Hepatocyte (in vitro differentiated cells): ENCODE results near the gene WDR90. TPM values are rescaled to one million over a fixed set of nuclear protein-coding genes. Genes with fewer than 3 reads are reported as not detected.
A peak's percentile ranks its signal among the peaks of the same experiment; 100 is the strongest.

Experiments used
- DNase-seq: peaks from one replicate; pipeline ENCODE4 v3.0.0-alpha.2; 2016; ENCODE audit warnings: low spot score
- H2AFZ ChIP-seq: fragments of 200-600 bp; sonication (generic); 2 replicates; pipeline ENCODE4 v1.6.0; 2016; ENCODE audit warnings: antibody characterized with exemption, mild to moderate bottlenecking
- H3K27ac ChIP-seq: fragments of 200-600 bp; sonication (generic); 2 replicates; pipeline ENCODE4 v1.5.1; 2016; ENCODE audit warnings: mild to moderate bottlenecking
- H3K27me3 ChIP-seq: fragments of 200-600 bp; sonication (generic); 2 replicates; pipeline ENCODE4 v1.6.1; 2016
- H3K36me3 ChIP-seq: fragments of 200-600 bp; sonication (generic); replicated peaks from 2 replicates; pipeline ENCODE4 v1.5.1; 2016; ENCODE audit warnings: low read depth; ENCODE audit not compliant: insufficient read depth
- H3K4me1 ChIP-seq: fragments of 200-600 bp; sonication (generic); 2 replicates; pipeline ENCODE4 v1.5.1; 2016; ENCODE audit warnings: mild to moderate bottlenecking, moderate library complexity; ENCODE audit not compliant: insufficient read depth
- H3K4me2 ChIP-seq: fragments of 200-600 bp; sonication (generic); 2 replicates; pipeline ENCODE4 v1.6.0; 2016
- H3K4me3 ChIP-seq: fragments of 200-600 bp; sonication (generic); 2 replicates; pipeline ENCODE4 v1.5.1; 2016; ENCODE audit warnings: mild to moderate bottlenecking
- H3K79me2 ChIP-seq: fragments of 200-600 bp; sonication (generic); 2 replicates; pipeline ENCODE4 v1.6.0; 2017; ENCODE audit warnings: mild to moderate bottlenecking
- H3K9me2 ChIP-seq: fragments of 200-600 bp; sonication (generic); replicated peaks from 2 replicates; pipeline ENCODE4 v1.6.0; 2017; ENCODE audit warnings: mild to moderate bottlenecking; ENCODE audit not compliant: insufficient read depth
- H3K9me3 ChIP-seq: fragments of 200-600 bp; sonication (generic); 2 replicates; pipeline ENCODE4 v1.5.1; 2016; ENCODE audit warnings: low read depth, mild to moderate bottlenecking
- H4K20me1 ChIP-seq: fragments of 200-600 bp; sonication (generic); 2 replicates; pipeline ENCODE4 v1.6.0; 2016; ENCODE audit warnings: mild to moderate bottlenecking; ENCODE audit not compliant: insufficient read depth, poor library complexity, severe bottlenecking
- CTCF ChIP-seq: fragments of 200-600 bp; sonication (generic); IDR thresholded peaks from 2 replicates; pipeline ENCODE4 v1.5.1; 2016; ENCODE audit warnings: antibody characterized with exemption, mild to moderate bottlenecking; ENCODE audit not compliant: poor library complexity
- EZH2 ChIP-seq: fragments of 200-600 bp; sonication (generic); IDR thresholded peaks from 2 replicates; pipeline ENCODE4 v1.6.1; 2016; ENCODE audit warnings: antibody characterized with exemption, mild to moderate bottlenecking, borderline replicate concordance
- EZH2phosphoT487 ChIP-seq: fragments of 200-600 bp; sonication (generic); IDR thresholded peaks from one replicate; pipeline ENCODE4 v1.6.1; 2018; ENCODE audit warnings: antibody characterized with exemption, mild to moderate bottlenecking, low read depth, moderate library complexity; ENCODE audit not compliant: unreplicated experiment, severe bottlenecking
- WGBS: methylation state at CpG from one replicate; pipeline ENCODE4 v1.1.6; 2016; ENCODE audit warnings: low lambda C conversion rate; ENCODE audit errors: missing lambda C conversion rate; 5-methylcytosine and 5-hydroxymethylcytosine counted together
- polyA plus RNA-seq: library from polyadenylated mRNA; unstranded; fragments of >200 nt; fragmentation: Nextera tagmentation; extraction: Ambion mirVana; gene quantifications from 2 replicates; pipeline ENCODE4 v1.2.1, GENCODE V29; 2016
- total RNA-seq: library from RNA; depleted of rRNA; stranded (reverse); fragments of >200 nt; gene quantifications from 2 replicates; pipeline ENCODE4 v1.2.3, GENCODE V29; 2014

Gene WDR90
- total and polyA plus RNA-seq, 2 experiments from 2014 or later = 14.4 to 25.1 TPM

GRCh38 chr16:680967-681745 lies 32.0 kb downstream of the WDR90 start:
- 63% methylated on average over 44 of the region's 44 CpGs for WGBS
- peaks cover 33% of the 10 kb centered on the region for H3K4me1 ChIP-seq
- H3K36me3 ChIP-seq = no peaks in the 10 kb centered on the region
- H3K9me3 ChIP-seq = no peaks in the 10 kb centered on the region
- DNase-seq = peak; percentile 66
- H3K79me2 ChIP-seq = peaks cover 32% of the 10 kb centered on the region
- no peaks in the 10 kb centered on the region for H3K27me3 ChIP-seq
- H2AFZ ChIP-seq = no peak overlapping the region
- peak overlapping the region; percentile 99 for H3K4me2 ChIP-seq
- peak overlapping the region; percentile 97 for H3K27ac ChIP-seq
- TF ChIP-seq CTCF (peak; percentile 14), EZH2phosphoT487 (no peak)
- peaks cover 27% of the 10 kb centered on the region for H4K20me1 ChIP-seq
- H3K4me3 ChIP-seq = peak overlapping the region; percentile 100
- no peaks in the 10 kb centered on the region for H3K9me2 ChIP-seq

DNA sequence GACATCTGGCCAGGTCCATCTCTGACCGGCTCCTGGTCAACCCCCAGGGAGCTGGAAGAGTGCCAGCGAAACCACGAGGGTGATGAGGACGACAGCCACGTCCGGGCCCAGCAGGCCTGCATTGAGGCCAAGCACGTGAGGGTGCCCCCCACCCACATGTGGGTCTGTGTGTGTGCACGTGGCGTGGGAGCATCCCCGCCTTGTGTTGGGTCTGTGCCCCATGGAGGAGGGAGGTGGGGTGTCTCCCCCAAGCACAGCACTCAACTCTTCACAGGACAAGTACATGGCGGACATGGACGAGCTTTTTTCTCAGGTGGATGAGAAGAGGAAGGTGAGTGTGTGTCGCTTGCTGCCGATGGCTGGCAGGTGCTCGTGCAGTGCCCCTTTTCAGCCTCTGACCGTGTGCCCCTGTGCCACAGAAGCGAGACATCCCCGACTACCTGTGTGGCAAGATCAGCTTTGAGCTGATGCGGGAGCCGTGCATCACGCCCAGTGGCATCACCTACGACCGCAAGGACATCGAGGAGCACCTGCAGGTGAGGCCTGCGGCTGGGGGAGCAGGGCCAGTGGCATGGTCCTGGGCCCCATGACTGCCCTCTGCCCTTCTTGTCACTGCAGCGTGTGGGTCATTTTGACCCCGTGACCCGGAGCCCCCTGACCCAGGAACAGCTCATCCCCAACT lies 32.7 kb downstream of the WDR90 start:
- Histone ChIP-seq H3K27me3 (no peaks in the 10 kb centered on the region), H3K4me2 (peak overlapping the region; percentile 99), H3K9me2 (no peaks in the 10 kb centered on the region), H3K9me3 (no peaks in the 10 kb centered on the region), H3K36me3 (no peaks in the 10 kb centered on the region), H3K27ac (no peak overlapping the region), H3K4me1 (peaks cover 32% of the 10 kb centered on the region), H3K4me3 (no peak overlapping the region), H4K20me1 (peaks cover 27% of the 10 kb centered on the region), H2AFZ (no peak overlapping the region), H3K79me2 (peaks cover 32% of the 10 kb centered on the region)
- 93% methylated on average over 28 of the region's 28 CpGs for WGBS
- no peak for TF ChIP-seq EZH2
- no peak for TF ChIP-seq CTCF
- TF ChIP-seq EZH2phosphoT487 = no peak
- DNase-seq = no peak

DNA sequence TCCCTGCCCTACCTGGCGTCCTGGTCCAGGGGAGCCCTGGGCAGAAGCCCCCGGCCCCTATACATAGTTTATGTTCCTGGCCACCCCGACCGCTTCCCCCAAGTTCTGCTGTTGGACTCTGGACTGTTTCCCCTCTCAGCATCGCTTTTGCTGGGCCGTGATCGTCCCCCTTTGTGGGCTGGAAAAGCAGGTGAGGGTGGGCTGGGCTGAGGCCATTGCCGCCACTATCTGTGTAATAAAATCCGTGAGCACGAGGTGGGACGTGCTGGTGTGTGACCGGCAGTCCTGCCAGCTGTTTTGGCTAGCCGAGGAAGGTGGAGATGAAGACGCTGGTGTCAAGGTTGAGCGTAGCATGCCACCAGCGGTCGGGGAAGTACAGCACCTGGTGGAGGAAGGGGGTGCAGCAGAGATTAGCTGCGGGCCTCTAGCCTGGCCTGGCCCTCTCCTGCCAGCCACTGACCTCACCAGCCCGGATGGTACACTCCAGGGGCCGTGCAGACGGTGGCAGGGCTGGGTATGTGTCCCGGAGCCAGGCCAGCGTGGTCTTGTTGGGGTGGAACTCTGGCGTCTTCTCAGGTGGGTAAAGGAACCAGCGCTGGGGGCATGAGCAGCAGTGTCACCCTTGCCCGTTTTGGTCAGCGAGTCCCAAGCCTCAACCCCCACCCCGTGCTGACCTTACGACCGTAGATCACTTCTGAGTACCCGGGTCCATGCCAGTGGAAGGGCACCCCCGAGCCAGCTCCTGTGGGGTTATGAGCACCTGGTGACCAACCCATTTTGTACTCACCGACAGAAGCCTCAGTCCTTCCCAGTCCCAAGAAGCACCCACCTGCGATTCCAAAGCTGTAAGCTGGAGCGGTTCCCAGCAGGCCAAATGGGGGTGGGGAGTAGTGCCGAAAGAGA lies 33.6 kb downstream of the WDR90 start:
- Histone ChIP-seq H3K9me2 (no peaks in the 10 kb centered on the region), H3K4me3 (no peak overlapping the region), H4K20me1 (peaks cover 27% of the 10 kb centered on the region), H3K36me3 (no peaks in the 10 kb centered on the region), H3K27me3 (no peaks in the 10 kb centered on the region), H3K79me2 (peaks cover 32% of the 10 kb centered on the region), H3K27ac (no peak overlapping the region), H3K4me2 (peak overlapping the region; percentile 98), H3K4me1 (peaks cover 32% of the 10 kb centered on the region), H2AFZ (no peak overlapping the region), H3K9me3 (no peaks in the 10 kb centered on the region)
- WGBS = 90% methylated on average over 36 of the region's 36 CpGs
- no peak for DNase-seq
- no peak for TF ChIP-seq EZH2phosphoT487
- TF ChIP-seq EZH2 = no peak
- TF ChIP-seq CTCF = no peak
